CD4-positive, alpha-beta T cell treated with Interleukin-15 for 4 hours (primary cell): Measurements from ENCODE around the gene PHF13.
"Not testable (repeated sequence)": the region's sequence is repeated elsewhere in the genome, so short reads cannot be mapped to it uniquely, and the experiment has no call there.

Experiments
- DNase-seq: peaks from one replicate; pipeline ENCODE4 v3.0.0-alpha.2; 2020; ENCODE audit warnings: low spot score

PHF13 gene

DNA sequence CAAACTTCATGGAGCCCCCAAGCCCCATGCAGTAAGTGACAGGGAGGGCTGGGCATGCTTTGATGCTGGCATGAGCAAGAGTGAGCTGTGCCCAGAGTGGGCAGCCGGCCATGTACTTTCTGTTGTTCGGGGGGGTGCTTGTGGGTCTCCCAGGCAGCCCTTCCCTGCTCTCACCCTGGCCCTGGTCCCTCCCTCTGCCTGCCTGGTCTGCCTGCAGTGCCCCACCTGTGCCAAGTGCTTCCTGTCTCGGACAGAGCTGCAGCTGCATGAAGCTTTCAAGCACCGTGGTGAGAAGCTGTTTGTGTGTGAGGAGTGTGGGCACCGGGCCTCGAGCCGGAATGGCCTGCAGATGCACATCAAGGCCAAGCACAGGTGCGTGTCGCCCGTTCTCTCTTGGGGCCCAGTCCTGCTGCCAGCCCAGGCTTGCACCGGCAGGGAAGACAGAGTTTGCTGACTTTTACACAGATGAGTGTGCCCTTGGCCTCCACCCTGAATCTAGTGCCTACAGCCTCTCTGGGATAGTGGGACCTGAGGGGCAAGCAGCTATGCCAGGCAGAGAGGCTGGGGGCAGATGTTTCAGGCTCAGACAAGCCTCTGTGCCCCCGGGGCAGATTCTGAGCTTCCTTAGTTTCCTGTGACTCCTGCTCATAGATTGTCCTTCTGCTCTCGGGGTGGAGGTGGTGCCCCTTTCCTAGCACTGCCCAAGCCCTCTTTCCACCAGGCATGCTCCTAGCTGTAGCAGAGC lies 26.1 kb upstream of the PHF13 start:
- no peak for DNase-seq

- no peak for DNase-seq
These were observed 25.2 kb upstream of the PHF13 start for GRCh38 chr1:6588128-6588892.

DNA sequence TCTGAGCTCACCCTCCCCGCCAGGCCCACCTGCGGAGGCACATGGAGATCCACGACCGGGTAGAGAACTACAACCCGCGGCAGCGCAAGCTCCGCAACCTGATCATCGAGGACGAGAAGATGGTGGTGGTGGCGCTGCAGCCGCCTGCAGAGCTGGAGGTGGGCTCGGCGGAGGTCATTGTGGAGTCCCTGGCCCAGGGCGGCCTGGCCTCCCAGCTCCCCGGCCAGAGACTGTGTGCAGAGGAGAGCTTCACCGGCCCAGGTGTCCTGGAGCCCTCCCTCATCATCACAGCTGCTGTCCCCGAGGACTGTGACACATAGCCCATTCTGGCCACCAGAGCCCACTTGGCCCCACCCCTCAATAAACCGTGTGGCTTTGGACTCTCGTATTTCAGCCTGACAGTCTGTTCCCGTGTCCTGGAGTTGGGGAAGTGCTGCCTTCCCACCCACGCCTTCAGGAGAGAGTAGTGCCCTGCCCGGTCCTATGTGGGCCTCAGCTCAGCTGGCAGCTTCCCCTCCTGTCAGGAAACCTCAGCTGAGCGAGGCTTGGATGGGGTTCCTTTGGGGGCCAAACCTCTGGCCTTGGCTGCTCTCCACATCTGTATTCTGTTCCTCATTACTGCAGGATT lies 24.5 kb upstream of the PHF13 start:
- DNase-seq: no peak

DNA sequence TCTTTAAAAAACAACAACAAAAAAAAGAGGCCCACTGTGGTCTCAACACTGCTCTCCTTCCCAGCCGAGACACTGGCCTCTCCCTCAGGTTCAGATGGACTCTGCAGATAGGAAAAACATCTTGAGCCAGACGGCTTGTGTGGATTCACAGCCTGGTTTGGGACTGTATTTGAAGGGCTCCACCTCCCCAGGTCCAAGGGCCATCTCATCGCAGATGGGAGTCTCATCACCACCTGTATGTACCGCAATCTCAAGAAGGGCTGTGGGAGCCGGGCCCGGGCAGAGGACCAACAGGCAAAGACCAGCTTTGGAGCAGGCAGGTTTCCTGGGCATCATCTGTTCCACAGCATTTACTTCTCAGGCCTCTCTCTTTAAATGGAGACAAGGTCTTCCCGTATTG lies 23.5 kb upstream of the PHF13 start:
- DNase-seq: no peak

DNA sequence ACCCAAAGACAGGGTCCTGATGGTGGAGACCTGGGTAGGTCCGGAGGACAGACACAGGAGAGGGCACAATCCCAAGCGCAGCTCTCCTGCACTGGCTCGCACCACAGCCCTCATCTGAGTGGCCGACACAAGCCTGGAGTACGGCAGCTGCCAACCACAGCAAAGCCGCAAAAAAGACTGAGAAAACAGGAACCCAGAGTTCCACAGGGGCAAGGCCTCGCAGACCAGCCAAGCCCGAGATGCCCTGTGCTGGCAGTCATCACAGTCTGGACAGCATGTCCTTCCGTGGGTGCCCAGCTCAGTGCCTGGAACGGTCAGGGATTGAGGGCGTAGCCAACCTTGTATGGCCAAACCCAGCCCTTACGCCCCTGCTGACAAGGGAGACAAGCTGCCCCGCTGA lies 22.3 kb upstream of the PHF13 start:
- no peak for DNase-seq

GRCh38 chr1:6591644-6592043 lies 21.9 kb upstream of the PHF13 start:
- no peak for DNase-seq

GRCh38 chr1:6592441-6592840 lies 21.1 kb upstream of the PHF13 start:
- DNase-seq: no peak

- no peak for DNase-seq
These were observed 20.5 kb upstream of the PHF13 start for GRCh38 chr1:6592865-6593593.

DNA sequence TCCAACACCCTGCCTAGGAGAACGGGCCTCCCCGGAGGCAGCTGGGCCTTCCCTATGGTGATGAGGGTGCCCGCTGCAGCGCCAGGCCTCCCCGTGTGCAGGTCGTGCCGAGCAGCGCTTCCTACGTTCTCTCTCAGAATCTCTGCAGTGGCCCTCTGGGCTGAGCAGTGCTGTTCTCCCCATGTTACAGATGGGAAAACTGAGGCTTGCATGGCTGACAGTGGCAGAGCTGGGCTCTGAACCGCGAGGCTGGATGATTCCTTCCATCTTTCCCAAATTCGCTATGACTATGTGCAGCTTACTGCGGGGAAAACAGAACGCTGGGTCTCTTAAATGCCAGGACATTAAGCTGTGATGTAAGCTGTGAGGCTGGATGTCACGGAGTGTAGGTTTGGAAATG lies 19.7 kb upstream of the PHF13 start:
- no peak for DNase-seq

DNA sequence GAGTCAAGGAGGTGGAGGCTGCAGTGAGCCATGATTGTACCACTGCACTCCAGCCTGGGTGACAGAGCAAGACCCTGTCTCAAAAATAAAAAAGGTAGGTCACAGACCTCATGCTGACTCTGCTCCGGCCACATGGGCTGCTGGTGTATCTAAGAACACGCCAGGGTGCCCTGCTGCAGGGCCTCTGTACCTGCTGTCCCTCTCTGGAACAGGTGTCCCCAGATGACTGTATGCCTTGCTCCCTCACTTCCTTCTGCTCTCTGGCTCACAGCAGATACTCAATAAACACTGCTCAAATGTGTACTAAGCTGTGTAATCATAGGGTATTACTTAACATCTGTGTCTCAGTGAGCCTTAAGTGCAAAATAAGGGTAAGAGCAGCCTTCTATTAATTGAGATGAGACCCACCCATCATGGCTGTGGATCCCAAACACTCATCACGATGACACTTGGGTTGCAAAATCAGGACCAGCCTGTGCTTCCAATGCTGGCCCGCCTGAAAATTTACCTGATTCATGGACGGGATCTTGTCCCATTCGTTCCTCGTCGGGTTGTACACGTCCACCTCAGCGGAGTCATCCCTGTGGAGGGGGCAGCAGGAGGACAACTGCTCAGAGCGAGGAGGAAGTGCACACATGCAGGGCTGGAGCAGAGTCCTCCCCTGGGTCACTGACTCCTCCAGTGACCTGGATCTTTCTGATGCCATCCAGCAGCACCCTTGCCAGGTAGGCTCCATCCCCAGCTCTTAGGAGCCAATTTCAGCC lies 18.4 kb upstream of the PHF13 start:
- DNase-seq: no peak

GRCh38 chr1:6596351-6596750 lies 17.2 kb upstream of the PHF13 start:
- no peak for DNase-seq

GRCh38 chr1:6596886-6597776 lies 16.4 kb upstream of the PHF13 start:
- no peak for DNase-seq

DNA sequence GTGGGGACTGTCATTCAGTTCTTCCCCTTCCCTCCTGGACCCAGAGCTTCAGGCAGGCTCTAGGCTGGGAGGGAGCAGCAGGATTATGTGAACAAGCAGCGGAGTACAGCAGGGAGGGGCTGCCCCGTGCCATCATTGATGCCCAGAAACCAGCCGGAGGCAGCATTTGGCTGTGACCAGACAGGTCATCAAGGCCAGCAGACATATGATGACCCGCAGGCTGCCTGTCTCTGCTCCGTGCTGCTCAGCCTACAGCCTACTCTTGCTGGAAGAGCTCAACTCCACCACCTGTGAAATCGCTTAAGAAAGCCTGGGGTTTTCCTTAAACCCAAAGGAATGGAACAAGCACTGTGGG lies 15.8 kb upstream of the PHF13 start:
- no peak for DNase-seq

DNA sequence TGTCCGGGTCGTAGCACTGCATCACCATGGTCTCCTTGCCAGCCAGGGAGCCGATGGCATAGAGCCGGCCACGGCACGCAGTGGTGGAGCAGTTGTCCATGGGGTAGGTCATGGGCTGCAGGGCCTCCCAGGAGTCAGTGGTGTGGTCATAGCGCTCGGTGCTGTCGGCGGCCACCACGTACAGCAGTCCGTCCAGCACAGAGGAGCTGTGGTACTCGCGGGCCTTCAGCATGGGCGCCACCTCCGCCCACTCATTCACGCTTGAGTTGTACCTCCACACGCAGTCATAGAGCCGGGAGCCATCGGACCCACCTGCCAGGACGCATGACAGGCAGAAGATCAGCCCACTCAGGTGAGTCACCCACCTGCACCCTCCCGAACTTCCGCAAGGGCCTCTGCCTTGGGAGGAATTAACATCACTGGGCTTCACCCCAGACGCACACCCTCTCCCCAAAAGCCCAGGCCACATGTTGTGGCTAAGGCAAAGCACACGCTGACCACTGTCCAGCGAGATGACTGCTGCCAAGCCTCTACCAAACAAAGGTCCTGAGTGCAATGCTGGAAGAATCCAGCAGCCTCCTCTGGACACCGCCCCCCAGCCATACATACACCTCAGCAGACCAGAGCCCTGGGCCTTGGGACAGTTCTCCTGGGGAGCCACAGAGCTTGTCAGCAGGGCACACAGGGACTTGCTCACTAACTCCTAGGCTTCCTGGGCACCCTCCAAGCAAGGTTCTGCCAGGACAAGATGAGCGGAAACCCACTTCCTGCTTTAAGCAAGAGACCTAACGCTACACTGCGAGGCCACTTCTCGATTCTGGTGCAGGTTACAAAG lies 14.2 kb upstream of the PHF13 start:
- DNase-seq: peak; percentile 54

DNA sequence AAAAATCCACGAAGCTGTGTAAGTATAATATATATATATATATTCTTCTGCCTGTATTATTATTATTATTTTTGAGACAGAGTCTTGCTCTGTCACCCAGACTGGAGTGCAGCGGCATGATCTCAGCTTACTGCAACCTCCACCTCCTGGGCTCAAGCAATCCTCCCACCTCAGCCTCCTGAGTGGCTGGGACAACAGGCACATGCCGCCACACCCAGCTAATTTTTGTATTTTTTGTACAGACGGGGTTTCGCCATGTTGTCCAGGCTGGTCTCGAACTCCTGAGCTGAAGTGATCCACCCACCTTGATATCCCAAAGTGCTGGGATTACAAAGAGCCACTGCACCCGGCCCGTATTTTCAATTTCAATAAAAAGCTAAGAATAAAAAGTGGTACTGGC lies 13.5 kb upstream of the PHF13 start:
- DNase-seq: not testable (repeated sequence)

- DNase-seq: no peak
These were observed 13.0 kb upstream of the PHF13 start for GRCh38 chr1:6600410-6601048.

- DNase-seq: peak; percentile 89
These were observed 12.2 kb upstream of the PHF13 start for GRCh38 chr1:6601049-6601922.

GRCh38 chr1:6601923-6602668 lies 11.4 kb upstream of the PHF13 start:
- DNase-seq: no peak
